ENCODE results near the gene BCL2L1.

The BCL2L1 gene

DNA sequence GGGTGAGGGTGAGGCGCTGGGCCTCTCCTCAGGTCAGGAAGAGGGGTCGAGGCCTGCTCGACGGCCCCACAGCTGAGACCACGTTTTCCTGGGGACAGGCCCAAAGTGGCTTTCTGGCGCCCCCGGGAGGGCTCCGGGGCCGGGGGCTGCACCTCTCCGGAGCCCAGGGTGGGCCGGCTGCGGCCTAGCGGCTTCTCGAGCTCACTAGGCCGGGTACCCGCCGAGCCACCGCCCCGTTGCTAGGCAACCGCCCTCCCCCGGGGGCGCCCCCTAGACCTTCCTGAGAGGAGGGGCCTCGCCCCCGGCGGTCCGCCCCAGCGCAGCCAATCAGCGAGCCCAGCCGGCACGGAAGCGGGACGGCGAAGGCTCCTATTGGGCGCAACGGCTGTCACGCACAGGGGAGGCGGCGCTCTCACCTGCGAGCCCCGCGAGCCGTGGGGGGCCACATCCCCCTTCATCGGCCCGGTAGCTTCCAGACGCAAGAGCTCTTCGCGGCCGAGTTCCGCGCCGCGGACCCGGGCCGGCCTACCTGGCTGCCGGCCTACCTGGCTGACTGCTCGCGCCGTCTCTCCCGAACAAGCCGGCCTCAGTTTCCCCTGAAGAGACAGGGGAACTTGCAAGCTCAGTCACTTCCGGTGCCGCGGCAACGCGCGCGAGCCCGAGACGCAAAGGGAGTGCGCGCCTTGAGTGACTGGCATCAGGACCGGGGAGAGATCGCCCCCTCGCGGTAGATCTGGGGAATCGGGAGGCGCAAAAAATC is 831 bp upstream of the BCL2L1 start:
- peak; percentile 99 for DNase-seq

DNA sequence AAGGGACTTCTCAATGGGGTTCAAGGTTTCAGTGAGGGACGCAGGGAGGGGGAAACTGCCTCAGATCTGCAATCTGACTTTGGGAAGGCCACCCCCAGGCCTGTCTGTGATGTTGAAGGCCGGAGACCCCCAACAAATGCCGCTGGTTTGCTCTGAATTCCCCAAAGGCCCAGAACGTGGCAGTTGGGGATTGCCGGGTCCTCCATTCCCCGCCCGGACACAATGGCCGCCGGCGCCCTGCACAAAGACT is 326 bp upstream of the BCL2L1 start:
- no peak for DNase-seq

DNA sequence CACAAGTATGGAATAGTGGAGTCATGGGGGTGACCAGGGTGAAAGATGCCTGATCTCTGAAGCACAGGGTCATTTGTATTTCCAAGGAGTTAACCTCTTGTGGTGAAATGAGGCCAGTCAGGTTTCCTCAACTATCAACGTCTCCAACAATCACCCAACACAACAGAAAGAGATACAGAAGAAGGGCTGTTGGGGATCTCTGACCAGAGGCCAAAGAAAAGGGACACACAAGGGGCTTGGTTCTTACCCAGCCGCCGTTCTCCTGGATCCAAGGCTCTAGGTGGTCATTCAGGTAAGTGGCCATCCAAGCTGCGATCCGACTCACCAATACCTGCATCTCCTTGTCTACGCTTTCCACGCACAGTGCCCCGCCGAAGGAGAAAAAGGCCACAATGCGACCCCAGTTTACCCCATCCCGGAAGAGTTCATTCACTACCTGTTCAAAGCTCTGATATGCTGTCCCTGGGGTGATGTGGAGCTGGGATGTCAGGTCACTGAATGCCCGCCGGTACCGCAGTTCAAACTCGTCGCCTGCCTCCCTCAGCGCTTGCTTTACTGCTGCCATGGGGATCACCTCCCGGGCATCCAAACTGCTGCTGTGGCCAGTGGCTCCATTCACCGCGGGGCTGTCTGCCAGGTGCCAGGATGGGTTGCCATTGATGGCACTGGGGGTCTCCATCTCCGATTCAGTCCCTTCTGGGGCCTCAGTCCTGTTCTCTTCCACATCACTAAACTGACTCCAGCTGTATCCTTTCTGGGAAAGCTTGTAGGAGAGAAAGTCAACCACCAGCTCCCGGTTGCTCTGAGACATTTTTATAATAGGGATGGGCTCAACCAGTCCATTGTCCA is 1.0 kb downstream of the BCL2L1 start:
- DNase-seq, result peak; percentile 69

DNA sequence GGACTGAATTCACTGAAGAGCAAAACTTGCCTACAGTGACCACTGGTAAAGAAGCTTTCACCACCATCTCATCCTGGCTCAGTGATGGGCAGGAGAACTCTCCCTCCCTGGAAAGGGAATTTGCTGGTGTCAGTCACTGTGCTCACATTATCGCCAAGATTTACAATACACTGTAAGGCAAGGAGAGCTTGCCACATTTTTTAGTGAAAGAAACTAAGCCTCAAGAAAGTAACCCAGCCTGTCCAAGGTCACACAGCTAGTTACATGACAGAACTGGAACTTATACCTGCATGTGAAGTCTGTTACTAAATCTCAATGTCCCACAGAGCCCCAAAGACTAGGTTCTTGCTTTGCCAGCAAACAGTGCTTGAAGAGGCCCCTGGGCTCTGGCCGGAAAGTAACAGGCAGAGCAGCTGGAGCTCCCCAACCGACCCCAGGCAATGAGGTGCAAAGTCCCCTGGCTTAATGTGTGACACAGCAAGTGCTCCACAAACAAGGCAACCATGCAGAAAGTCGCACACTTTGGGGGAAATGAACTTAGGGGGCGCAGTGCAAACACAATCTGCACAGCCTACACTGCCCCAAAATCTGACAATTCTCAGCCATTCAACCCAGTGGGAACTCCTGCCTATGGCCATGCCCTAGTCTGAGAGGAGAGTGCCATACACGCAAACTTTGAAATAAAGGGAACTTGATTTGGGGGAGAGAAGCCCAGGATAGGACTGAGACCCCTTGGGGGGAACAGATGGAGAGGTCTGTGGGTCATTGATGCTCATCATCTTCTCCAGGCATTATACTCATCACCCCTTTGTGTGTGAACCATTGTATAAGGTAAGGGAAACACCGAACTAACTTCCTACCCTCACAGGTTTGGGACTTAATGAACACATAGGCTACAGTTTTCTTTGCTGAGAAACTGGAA is 1.9 kb downstream of the BCL2L1 start:
- DNase-seq, result peak; percentile 70

GRCh38 chr20:31719644-31720485 is 2.8 kb downstream of the BCL2L1 start:
- no peak for DNase-seq

DNA sequence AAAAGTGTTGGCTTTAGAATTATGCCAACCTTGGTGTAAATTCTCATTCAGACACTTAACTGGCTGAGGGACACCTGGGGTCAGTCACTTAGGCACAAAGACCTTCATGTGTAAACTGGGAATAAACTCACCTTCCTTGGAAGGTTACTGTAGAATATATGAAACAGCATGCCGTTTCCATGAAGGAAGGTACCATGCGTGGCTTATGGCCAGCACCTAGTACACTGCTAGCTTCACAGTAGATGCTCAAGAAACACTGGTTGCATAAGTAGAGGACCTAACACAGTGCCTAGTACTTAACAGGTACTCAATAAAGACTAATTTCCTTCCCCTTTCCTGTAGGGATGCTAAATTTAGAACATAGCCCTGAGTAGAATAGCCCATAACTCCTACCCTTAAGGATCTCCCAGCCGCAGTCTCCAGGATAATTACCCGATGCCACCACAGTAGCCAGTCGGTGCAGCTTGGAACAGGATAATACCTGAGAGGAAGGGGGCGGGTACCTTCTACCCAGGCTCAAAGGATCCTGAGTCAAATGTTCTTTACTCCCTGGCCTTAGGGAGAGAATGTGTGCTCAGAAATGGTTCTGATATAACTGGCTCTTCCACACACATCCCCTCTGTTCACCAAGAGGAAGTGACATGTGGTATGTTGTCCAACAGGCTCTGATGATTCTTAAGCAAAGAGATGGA is 3.6 kb downstream of the BCL2L1 start:
- no peak for DNase-seq

- DNase-seq, result no peak
Measured at GRCh38 chr20:31717478-31718201, 5.0 kb downstream of the BCL2L1 start.

- DNase-seq, result peak; percentile 78
Measured at GRCh38 chr20:31716818-31717477, 5.7 kb downstream of the BCL2L1 start.

- no peak for DNase-seq
Measured at GRCh38 chr20:31716351-31716750, 6.3 kb downstream of the BCL2L1 start.

DNA sequence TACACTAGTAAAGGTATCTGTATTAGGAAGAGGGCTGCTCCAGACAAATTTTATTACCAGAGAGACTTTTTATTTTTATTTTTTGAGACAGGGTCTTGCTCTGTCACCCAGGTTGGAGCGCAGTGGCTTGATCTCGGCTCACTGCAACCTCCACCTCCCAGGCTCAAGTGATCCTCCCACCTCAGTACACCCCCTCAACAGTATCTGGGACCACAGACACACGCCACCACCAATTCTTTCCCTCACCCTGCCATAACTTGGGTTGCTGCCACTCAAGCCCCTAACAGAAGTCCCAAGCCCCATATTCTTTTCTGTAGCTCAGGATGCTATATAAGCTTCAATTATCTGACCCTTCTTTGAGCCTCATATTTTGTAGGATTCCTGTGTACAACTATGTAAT is 6.9 kb downstream of the BCL2L1 start:
- DNase-seq, result no peak

GRCh38 chr20:31713312-31714273 is 9.1 kb downstream of the BCL2L1 start:
- DNase-seq, result no peak

GRCh38 chr20:31712564-31713311 is 9.9 kb downstream of the BCL2L1 start:
- DNase-seq, result no peak

DNA sequence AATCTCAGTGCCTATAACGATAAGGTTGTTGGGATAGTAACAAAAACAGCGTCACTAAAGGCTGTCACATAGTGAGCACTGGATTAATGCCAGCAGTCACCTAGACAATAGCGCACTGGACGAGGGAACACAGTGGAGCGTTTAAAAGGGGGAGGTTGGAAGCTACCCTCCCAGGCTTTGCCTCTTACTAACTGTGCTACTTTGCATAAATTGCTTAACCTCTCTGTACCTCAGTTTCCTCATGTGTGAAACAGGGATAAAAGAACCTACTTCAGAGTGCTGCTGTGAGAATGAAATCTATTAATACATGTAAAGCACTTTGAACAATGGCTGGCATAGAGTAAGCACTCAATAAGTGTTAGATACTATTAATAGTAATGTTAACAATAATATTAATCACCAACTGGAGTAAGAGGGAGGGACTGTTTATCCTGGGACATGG is 10.5 kb downstream of the BCL2L1 start:
- no peak for DNase-seq

- no peak for DNase-seq
Measured at GRCh38 chr20:31711179-31712111, 11.2 kb downstream of the BCL2L1 start.

DNA sequence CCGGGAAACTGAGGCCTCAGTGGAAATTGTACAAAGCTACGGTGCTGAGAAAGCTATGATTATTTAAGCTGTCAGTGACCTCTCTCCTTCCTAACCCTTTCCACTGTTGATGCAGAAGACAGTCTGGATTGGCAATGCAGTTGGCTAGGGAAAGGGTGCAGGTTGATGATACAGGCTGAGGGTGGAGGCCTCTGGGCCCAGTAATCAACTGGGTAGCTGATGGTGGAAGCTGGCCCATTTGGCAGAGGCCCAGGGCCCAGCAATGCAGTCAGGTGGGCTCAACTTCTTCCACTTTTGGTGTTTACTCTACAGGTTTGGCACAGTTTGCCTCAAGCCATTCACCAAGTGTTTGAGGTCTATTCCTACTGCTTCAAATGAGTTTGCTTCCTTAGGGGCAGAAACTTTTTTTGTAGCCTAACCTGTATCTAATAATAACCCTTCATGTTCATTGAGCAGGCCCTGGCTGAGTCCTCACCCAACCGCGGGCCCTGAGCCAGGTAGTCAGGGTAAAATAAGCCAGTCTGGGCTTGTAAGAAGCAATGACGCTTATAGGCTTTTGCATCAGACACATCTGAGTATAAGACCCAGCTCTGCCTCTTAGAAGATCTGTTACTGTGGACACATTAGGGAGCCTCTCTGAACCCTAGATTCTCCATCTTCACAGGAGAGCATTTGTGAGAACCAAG is 12.1 kb downstream of the BCL2L1 start:
- DNase-seq, result no peak

- DNase-seq, result no peak
Measured at GRCh38 chr20:31709939-31710338, 12.7 kb downstream of the BCL2L1 start.
